ENCODE data around the gene GNB1L. TPM values are rescaled to one million over a fixed set of nuclear protein-coding genes. Genes with fewer than 3 reads are reported as not detected.
A peak's percentile ranks its signal among the peaks of the same experiment; 100 is the strongest.

Gene GNB1L
- total and polyA plus RNA-seq, 10 of the 15 experiments (the other 5 are each of a cell fraction or from before 2014, with no cell fraction given) = 0.21 to 19.4 (median 6.8) TPM

DNA sequence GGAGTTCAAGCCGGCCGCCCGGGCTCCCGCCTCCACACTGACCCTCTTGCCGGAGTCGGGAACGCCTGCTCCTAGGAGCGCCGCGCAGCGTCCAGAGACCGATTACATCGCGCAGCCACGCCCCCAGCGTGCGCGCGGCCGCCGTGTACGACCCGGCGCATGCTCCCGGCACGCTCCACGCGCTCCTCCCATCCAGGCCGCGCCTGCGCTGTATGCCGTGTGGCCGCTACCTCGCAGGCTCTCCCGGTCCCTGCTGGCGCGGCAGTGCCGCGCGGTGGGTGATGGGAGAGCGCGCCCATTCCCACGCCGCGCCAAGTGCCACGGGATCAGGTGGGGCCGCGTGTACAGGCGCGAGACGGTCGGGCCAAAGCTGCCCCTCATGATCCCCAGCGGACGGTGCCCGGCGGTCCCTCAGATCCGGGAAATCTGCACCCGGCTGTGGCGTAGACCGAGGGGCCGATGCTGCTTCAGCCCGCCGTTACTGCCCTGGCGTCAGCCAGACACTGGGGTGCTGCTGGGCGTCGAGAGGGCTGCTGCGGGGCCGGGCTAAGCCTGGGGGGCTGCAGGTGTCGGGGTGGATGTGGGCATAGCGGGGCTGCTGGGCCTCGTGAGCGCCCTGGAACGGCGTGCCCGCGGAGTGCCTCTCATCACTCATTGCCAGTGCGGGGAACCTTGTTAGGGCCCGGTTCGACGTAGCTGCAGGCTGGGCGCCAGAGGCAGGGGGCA lies at the start of gene GNB1L, which contains the start of gene RTL10 (continued):
- TF ChIP-seq, protein P1, sequence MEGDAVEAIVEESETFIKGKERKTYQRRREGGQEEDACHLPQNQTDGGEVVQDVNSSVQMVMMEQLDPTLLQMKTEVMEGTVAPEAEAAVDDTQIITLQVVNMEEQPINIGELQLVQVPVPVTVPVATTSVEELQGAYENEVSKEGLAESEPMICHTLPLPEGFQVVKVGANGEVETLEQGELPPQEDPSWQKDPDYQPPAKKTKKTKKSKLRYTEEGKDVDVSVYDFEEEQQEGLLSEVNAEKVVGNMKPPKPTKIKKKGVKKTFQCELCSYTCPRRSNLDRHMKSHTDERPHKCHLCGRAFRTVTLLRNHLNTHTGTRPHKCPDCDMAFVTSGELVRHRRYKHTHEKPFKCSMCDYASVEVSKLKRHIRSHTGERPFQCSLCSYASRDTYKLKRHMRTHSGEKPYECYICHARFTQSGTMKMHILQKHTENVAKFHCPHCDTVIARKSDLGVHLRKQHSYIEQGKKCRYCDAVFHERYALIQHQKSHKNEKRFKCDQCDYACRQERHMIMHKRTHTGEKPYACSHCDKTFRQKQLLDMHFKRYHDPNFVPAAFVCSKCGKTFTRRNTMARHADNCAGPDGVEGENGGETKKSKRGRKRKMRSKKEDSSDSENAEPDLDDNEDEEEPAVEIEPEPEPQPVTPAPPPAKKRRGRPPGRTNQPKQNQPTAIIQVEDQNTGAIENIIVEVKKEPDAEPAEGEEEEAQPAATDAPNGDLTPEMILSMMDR (IDR thresholded peaks at IDR 0.05 in 2 of 3, conservative IDR thresholded peaks at IDR 0.05 in 1 of 3; ENCODE audit: control insufficient read depth in 2 of 3, extremely low read depth in 1 of 3, insufficient read depth in 1 of 3, low read depth in 3 of 3, low read length in 3 of 3) = peak in 1 of 3 experiments; percentile 10; a peak in 1 of 6 replicates
- TF ChIP-seq NBN (IDR thresholded peaks at IDR 0.05) = no peak
- TF ChIP-seq, protein P2, sequence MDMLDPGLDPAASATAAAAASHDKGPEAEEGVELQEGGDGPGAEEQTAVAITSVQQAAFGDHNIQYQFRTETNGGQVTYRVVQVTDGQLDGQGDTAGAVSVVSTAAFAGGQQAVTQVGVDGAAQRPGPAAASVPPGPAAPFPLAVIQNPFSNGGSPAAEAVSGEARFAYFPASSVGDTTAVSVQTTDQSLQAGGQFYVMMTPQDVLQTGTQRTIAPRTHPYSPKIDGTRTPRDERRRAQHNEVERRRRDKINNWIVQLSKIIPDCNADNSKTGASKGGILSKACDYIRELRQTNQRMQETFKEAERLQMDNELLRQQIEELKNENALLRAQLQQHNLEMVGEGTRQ (IDR thresholded peaks at IDR 0.05; ENCODE audit: borderline replicate concordance, low read depth, low read length) = peak; percentile 34
- TF ChIP-seq PML (IDR thresholded peaks at IDR 0.05; ENCODE audit: low read length) = peak; percentile 83; the same call in 1 of the 2 replicates
- TF ChIP-seq, protein P3, sequence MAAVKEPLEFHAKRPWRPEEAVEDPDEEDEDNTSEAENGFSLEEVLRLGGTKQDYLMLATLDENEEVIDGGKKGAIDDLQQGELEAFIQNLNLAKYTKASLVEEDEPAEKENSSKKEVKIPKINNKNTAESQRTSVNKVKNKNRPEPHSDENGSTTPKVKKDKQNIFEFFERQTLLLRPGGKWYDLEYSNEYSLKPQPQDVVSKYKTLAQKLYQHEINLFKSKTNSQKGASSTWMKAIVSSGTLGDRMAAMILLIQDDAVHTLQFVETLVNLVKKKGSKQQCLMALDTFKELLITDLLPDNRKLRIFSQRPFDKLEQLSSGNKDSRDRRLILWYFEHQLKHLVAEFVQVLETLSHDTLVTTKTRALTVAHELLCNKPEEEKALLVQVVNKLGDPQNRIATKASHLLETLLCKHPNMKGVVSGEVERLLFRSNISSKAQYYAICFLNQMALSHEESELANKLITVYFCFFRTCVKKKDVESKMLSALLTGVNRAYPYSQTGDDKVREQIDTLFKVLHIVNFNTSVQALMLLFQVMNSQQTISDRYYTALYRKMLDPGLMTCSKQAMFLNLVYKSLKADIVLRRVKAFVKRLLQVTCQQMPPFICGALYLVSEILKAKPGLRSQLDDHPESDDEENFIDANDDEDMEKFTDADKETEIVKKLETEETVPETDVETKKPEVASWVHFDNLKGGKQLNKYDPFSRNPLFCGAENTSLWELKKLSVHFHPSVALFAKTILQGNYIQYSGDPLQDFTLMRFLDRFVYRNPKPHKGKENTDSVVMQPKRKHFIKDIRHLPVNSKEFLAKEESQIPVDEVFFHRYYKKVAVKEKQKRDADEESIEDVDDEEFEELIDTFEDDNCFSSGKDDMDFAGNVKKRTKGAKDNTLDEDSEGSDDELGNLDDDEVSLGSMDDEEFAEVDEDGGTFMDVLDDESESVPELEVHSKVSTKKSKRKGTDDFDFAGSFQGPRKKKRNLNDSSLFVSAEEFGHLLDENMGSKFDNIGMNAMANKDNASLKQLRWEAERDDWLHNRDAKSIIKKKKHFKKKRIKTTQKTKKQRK (IDR thresholded peaks at IDR 0.05; ENCODE audit: low read depth, low read length) = no peak
- peak; percentile 78 for TF ChIP-seq LARP7 (IDR thresholded peaks at IDR 0.05)
- TF ChIP-seq POU2F2 (IDR thresholded peaks at IDR 0.05; ENCODE audit: borderline replicate concordance, low read depth, low read length) = peak; percentile 53; the same call in 2 of the 3 replicates
- peak; percentile 13; the same call in 1 of the 2 replicates for TF ChIP-seq HDGF (IDR thresholded peaks at IDR 0.05)
- peak; percentile 87; the same call in 1 of the 2 replicates for TF ChIP-seq TAF1 (IDR thresholded peaks at IDR 0.05; ENCODE audit: borderline replicate concordance, low read depth, low read length)
- TF ChIP-seq SMAD5 (IDR thresholded peaks at IDR 0.05; ENCODE audit: low read depth) = peak; percentile 73; the same call in 1 of the 2 replicates
- no peak for TF ChIP-seq GABPA (IDR thresholded peaks at IDR 0.05; ENCODE audit: low read depth)
- peak; percentile 68; the same call in 1 of the 2 replicates for TF ChIP-seq PAX5 (IDR thresholded peaks at IDR 0.05; ENCODE audit: borderline replicate concordance, low read depth, low read length)
- TF ChIP-seq MXI1 (IDR thresholded peaks at IDR 0.05; ENCODE audit: low read depth, low read length) = peak; percentile 87
- 0 out of 2 replicates have a peak, but pooled peaks have one; percentile 43 for TF ChIP-seq CHD2 (IDR thresholded peaks at IDR 0.05; ENCODE audit: borderline replicate concordance, low read depth, low read length)
- TF ChIP-seq NFYB (IDR thresholded peaks at IDR 0.05; ENCODE audit: insufficient read depth, low read depth, low read length) = no peak
- TF ChIP-seq SMARCA5 (IDR thresholded peaks at IDR 0.05) = 0 out of 2 replicates have a peak, but pooled peaks have one; percentile 8
- TF ChIP-seq, protein P4, sequence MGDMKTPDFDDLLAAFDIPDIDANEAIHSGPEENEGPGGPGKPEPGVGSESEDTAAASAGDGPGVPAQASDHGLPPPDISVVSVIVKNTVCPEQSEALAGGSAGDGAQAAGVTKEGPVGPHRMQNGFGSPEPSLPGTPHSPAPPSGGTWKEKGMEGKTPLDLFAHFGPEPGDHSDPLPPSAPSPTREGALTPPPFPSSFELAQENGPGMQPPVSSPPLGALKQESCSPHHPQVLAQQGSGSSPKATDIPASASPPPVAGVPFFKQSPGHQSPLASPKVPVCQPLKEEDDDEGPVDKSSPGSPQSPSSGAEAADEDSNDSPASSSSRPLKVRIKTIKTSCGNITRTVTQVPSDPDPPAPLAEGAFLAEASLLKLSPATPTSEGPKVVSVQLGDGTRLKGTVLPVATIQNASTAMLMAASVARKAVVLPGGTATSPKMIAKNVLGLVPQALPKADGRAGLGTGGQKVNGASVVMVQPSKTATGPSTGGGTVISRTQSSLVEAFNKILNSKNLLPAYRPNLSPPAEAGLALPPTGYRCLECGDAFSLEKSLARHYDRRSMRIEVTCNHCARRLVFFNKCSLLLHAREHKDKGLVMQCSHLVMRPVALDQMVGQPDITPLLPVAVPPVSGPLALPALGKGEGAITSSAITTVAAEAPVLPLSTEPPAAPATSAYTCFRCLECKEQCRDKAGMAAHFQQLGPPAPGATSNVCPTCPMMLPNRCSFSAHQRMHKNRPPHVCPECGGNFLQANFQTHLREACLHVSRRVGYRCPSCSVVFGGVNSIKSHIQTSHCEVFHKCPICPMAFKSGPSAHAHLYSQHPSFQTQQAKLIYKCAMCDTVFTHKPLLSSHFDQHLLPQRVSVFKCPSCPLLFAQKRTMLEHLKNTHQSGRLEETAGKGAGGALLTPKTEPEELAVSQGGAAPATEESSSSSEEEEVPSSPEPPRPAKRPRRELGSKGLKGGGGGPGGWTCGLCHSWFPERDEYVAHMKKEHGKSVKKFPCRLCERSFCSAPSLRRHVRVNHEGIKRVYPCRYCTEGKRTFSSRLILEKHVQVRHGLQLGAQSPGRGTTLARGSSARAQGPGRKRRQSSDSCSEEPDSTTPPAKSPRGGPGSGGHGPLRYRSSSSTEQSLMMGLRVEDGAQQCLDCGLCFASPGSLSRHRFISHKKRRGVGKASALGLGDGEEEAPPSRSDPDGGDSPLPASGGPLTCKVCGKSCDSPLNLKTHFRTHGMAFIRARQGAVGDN (IDR thresholded peaks at IDR 0.05) = peak; percentile 92
- TF ChIP-seq MTA3 (IDR thresholded peaks at IDR 0.05; ENCODE audit: borderline replicate concordance, low read length) = no peak

Data from GM12878 (cell line).